Psoas muscle (tissue), 8 donors: ENCODE data around the gene CSDE1. TPM values are rescaled to one million over a fixed set of nuclear protein-coding genes. Genes with fewer than 3 reads are reported as not detected.

Experiments
- ATAC-seq, 4 donors: fragments of 200-7000 bp; cut with Tn5 transposase; one replicate each; pipeline ENCODE4 v1.9.1; 2020; ENCODE audit warnings: moderate library complexity in 3 of 4, mild to moderate bottlenecking in 2 of 4
- DNase-seq, 2 donors: peaks; one replicate each; pipeline ENCODE4 v3.0.0-alpha.2; 2020
- H3K27ac ChIP-seq: fragments of 200-600 bp; one replicate; pipeline ENCODE4 v1.8.0; 2022
- H3K27me3 ChIP-seq, 3 donors: fragments of 200-600 bp in 1 of 3; one replicate each; pipeline versions ENCODE4 v1.6.1 to v1.8.0; 2013 to 2022; ENCODE audit warnings: low read length in 2 of 3, mild to moderate bottlenecking in 2 of 3, moderate library complexity in 1 of 3; ENCODE audit not compliant: insufficient read depth in 3 of 3
- H3K36me3 ChIP-seq, 2 donors: fragments of 200-600 bp in 1 of 2; one replicate each; pipeline versions ENCODE4 v1.6.1 to v1.8.0; 2013 to 2022; ENCODE audit warnings: low read depth in 1 of 2, mild to moderate bottlenecking in 1 of 2, moderate library complexity in 1 of 2; ENCODE audit not compliant: insufficient read depth in 1 of 2
- H3K4me1 ChIP-seq: fragments of 200-600 bp; one replicate; pipeline ENCODE4 v1.8.0; 2022
- H3K4me3 ChIP-seq: fragments of 200-600 bp; one replicate; pipeline ENCODE4 v1.8.0; 2022; ENCODE audit warnings: mild to moderate bottlenecking
- H3K9me3 ChIP-seq: fragments of 200-600 bp; one replicate; pipeline ENCODE4 v1.8.0; 2022
- WGBS, 3 donors: extraction: QIAGEN DNeasy Blood & Tissue Kit; methylation state at CpG; one replicate each; pipeline versions ENCODE4 v1.1.6 to v1.1.7; 2013; 5-methylcytosine and 5-hydroxymethylcytosine counted together
- intact Hi-C, 2 donors: fragments of 100-400 bp; cut with DNase I; formaldehyde crosslinking; loops; one replicate each; pipeline versions ENCODE4 v1.11.0 to v1.14.2; 2022
- polyA plus RNA-seq, 3 donors: library from polyadenylated mRNA; stranded (reverse); fragments of 200-250 nt; gene quantifications; one replicate each; pipeline ENCODE4 v1.2.3, GENCODE V29; 2013
- total RNA-seq, 4 donors: library from RNA; stranded (reverse); fragmentation: NEBNext Ultra II Directional in 2 of 4; extraction: Animal tissue kit (Norgen Biotek cat#: 25700) in 2 of 4; gene quantifications; one replicate each; pipeline versions ENCODE4 v1.2.1 to v1.2.4, GENCODE V29; 2021 to 2023
- TF ChIP-seq, protein P1 (sequence below): fragments of 200-600 bp; IDR thresholded peaks from one replicate; pipeline ENCODE4 v1.8.0; 2022; ENCODE audit warnings: antibody characterized with exemption
- donor health status: healthy with polysubstance abuse.
- donor health status: DM: no; HTN: no; CAD: no; lungs with moderate emphysema.
- donor health status: Bipolar disorder and iron deficiency.
- donor health status: healthy.
- donor health status: DM: yes; HTN: yes; CAD: no.
- donor health status: DM: no; HTN: no; CAD: no.
- donor health status: DM: no; HTN: no; CAD: no.
- donor health status: DM: yes; HTN: yes; CAD: no.

The CSDE1 gene
- total and polyA plus RNA-seq, 7 donors = 305 to 1,888 (median 1,387) TPM

DNA sequence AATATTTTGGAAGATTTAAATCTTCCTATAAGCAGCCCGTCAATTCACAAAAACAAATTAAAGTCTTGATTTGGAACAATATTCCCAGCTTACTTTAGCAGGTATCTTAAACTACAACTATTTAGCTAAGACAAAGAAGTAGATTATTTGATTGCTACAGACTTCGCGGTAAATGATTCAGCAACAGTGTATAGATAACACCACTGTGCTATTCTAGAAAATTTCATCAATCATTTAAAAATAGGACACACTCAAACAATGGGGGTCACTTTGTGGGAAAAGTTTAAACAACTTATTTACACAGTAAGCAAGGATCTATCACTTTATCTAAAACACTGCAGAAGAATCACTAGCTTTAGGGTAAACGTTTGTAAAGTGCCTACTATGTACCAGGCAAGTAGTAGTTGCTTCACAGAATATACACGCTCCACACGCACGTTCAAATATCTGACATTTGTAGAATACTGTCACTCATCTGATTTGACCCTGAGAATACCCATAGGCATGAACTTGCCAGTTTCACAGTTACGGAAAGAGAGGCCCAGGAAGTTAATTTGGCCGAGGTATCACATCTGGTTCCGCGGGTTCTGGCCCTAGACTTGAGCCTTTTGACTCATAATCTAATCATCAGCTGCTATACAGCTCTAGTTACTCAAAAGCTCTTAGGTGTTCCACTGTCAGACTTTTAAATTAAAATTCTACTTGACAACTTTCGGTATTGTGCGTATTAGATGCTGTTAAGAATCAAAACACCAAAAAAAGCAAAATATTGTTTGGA lies 88.8 kb downstream of the CSDE1 start:
- intact Hi-C loops = no loop called here
- H3K27ac ChIP-seq = peak overlapping the region; percentile 91

GRCh38 chr1:114668373-114668772 lies 89.4 kb downstream of the CSDE1 start:
- ATAC-seq (no peak), DNase-seq (no peak)
- peaks cover 15% of the 10 kb centered on the region for H3K4me1 ChIP-seq
- no peaks in the 10 kb centered on the region for H3K9me3 ChIP-seq
- peak overlapping the region; percentile 91 for H3K27ac ChIP-seq
- intact Hi-C loops = no loop called here
- TF ChIP-seq, protein P1, sequence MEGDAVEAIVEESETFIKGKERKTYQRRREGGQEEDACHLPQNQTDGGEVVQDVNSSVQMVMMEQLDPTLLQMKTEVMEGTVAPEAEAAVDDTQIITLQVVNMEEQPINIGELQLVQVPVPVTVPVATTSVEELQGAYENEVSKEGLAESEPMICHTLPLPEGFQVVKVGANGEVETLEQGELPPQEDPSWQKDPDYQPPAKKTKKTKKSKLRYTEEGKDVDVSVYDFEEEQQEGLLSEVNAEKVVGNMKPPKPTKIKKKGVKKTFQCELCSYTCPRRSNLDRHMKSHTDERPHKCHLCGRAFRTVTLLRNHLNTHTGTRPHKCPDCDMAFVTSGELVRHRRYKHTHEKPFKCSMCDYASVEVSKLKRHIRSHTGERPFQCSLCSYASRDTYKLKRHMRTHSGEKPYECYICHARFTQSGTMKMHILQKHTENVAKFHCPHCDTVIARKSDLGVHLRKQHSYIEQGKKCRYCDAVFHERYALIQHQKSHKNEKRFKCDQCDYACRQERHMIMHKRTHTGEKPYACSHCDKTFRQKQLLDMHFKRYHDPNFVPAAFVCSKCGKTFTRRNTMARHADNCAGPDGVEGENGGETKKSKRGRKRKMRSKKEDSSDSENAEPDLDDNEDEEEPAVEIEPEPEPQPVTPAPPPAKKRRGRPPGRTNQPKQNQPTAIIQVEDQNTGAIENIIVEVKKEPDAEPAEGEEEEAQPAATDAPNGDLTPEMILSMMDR = no peak
- 81 to 92% (median 81%) methylated on average over 4 of the region's 4 CpGs for WGBS, 3 donors
- H3K36me3 ChIP-seq = peaks cover 0 to 44% of the 10 kb centered on the region in 2 donors
- no peaks in the 10 kb centered on the region for H3K27me3 ChIP-seq
- H3K4me3 ChIP-seq = peak overlapping the region; percentile 81

More for the DNA sequence above, 88.8 kb downstream of the CSDE1 start:
- WGBS, 3 donors = 33 to 57% (median 37%) methylated on average over 13 of the region's 13 CpGs
- Histone ChIP-seq H3K4me3 (peak overlapping the region; percentile 81), H3K36me3 (peaks cover 0 to 44% of the 10 kb centered on the region in 2 donors), H3K27me3 (no peaks in the 10 kb centered on the region), H3K4me1 (peaks cover 18% of the 10 kb centered on the region), H3K9me3 (no peaks in the 10 kb centered on the region)
- DNase-seq (no peak), ATAC-seq (peak in 3 of 4 donors; percentile 9 to 34 (median 26))
- TF ChIP-seq, protein P1 = no peak

GRCh38 chr1:114666954-114667353 lies 90.8 kb downstream of the CSDE1 start:
- WGBS, 3 donors = 87 to 91% (median 89%) methylated on average over 3 of the region's 3 CpGs

More at GRCh38 chr1:114666954-114667353, 90.8 kb downstream of the CSDE1 start:
- Histone ChIP-seq H3K36me3 (peaks cover 0 to 41% of the 10 kb centered on the region in 2 donors), H3K9me3 (no peaks in the 10 kb centered on the region), H3K27ac (peak overlapping the region; percentile 91), H3K4me1 (peaks cover 10% of the 10 kb centered on the region), H3K4me3 (no peak overlapping the region), H3K27me3 (no peaks in the 10 kb centered on the region)
- intact Hi-C loops = no loop called here
- no peak for DNase-seq
- TF ChIP-seq, protein P1 = no peak
- ATAC-seq = no peak

Other genes with a start within 250 kb of the CSDE1 start
- gene TRIM33, start 246.8 kb downstream of the CSDE1 start, total RNA-seq = 10 to 100 TPM; 15.2 to 22.0 (median 20.6) TPM
- gene TRIM33, start 246.8 kb downstream of the CSDE1 start, polyA plus RNA-seq = 1 to 10 TPM; 4.6 to 7.2 (median 6.7) TPM
- gene BCAS2, start 176.4 kb downstream of the CSDE1 start, total RNA-seq = 10 to 100 TPM; 22.0 to 33.6 (median 27.0) TPM
- 10 to 100 TPM; 30.5 to 52.5 (median 34.5) TPM for gene BCAS2, start 176.4 kb downstream of the CSDE1 start, polyA plus RNA-seq
- gene DENND2C, start 87.9 kb downstream of the CSDE1 start, total RNA-seq = 10 to 100 TPM; 12.6 to 16.4 (median 14.7) TPM
- 10 to 100 TPM in 1 of 3 donors, 1 to 10 TPM in 2; 1.4 to 18.3 (median 8.7) TPM for gene DENND2C, start 87.9 kb downstream of the CSDE1 start, polyA plus RNA-seq
- 100 to 1,000 TPM in 2 of 4 donors, 10 to 100 TPM in 2; 73.4 to 289 (median 155) TPM for gene AMPD1, start 62.4 kb downstream of the CSDE1 start, total RNA-seq
- gene AMPD1, start 62.4 kb downstream of the CSDE1 start, polyA plus RNA-seq = 100 to 1,000 TPM in 2 of 3 donors, 1 to 10 TPM in 1; 4.8 to 174 (median 129) TPM
- gene NRAS, start 41.2 kb downstream of the CSDE1 start, total RNA-seq = 1 to 10 TPM; 3.6 to 6.6 (median 5.9) TPM
- 10 to 100 TPM in 1 of 3 donors, 1 to 10 TPM in 2; 4.3 to 15.8 (median 5.0) TPM for gene NRAS, start 41.2 kb downstream of the CSDE1 start, polyA plus RNA-seq
- gene SIKE1, start 22.7 kb upstream of the CSDE1 start, total RNA-seq = 10 to 100 TPM; 29.8 to 40.0 (median 34.7) TPM
- 10 to 100 TPM; 30.4 to 53.2 (median 35.2) TPM for gene SIKE1, start 22.7 kb upstream of the CSDE1 start, polyA plus RNA-seq
- gene SYCP1, start 96.9 kb upstream of the CSDE1 start, total RNA-seq = not detected
- not detected for gene SYCP1, start 96.9 kb upstream of the CSDE1 start, polyA plus RNA-seq